ENCODE data around the gene MPND.
"Not testable (repeated sequence)": the region's sequence is repeated elsewhere in the genome, so short reads cannot be mapped to it uniquely, and the experiment has no call there.

- not testable (repeated sequence) for TF ChIP-seq CTCF, EP300, POLR2A, POLR2AphosphoS5 (IDR thresholded peaks at IDR 0.05)
Observed at GRCh38 chr19:4328991-4329681, 14.2 kb upstream of the MPND start.
